Activated CD4-positive, alpha-beta T cell treated with anti-CD3 and anti-CD28 coated beads, Interleukin-2, Interleukin-4, amounts not matched to agents 100 ng/mL and 50 ng/mL, durations not matched to agents 16 hours and 8 hours (primary cell): ENCODE data around the gene TTC28.
"Not testable (repeated sequence)": the region's sequence is repeated elsewhere in the genome, so short reads cannot be mapped to it uniquely, and the experiment has no call there.

ENCODE experiments used
- DNase-seq: peaks from one replicate; pipeline ENCODE4 v3.0.0-alpha.2; 2020; ENCODE audit warnings: low spot score

Gene TTC28

DNA sequence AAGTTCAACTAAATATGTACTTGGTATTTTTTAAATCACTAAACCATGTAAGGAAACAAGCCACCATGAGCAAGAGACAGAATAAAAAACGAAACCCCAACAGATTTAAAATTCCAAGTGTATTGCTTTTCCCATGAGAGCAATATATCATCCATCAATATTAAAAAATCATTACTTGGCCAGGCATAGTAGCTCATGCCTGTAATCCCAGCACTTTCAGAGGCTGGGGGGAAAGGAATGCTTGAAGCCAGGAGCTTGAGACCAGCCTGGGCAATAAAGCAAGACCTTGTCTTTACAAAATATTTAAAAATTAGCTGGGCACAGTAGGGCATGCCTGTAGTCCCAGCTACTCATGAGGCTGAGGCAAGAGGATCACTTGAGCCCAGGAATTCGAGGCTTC lies 190.8 kb downstream of the TTC28 start:
- DNase-seq, result no peak

- DNase-seq, result no peak
These were observed 195.0 kb downstream of the TTC28 start for GRCh38 chr22:28484662-28485061.

DNA sequence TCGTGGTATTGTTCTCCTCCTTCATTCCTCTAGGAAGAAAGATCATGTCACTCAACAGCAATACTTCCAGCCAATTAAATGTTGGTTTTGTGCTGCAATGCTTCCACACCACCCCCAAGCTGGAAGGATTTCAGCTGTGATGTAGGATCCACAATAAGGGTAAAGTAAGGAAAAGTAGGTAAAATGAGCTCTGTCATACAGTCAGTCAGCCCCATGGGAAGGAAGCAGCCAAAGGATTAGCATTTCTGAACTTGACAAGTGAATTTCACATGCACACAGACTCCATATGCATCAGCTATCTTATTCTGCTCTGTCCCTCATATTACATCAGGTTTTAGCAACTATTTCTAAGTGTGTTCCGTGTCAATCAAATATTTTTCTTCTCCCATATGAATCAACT lies 197.9 kb downstream of the TTC28 start:
- DNase-seq, result no peak

- no peak for DNase-seq
These were observed 199.5 kb downstream of the TTC28 start for GRCh38 chr22:28480000-28480715.

DNA sequence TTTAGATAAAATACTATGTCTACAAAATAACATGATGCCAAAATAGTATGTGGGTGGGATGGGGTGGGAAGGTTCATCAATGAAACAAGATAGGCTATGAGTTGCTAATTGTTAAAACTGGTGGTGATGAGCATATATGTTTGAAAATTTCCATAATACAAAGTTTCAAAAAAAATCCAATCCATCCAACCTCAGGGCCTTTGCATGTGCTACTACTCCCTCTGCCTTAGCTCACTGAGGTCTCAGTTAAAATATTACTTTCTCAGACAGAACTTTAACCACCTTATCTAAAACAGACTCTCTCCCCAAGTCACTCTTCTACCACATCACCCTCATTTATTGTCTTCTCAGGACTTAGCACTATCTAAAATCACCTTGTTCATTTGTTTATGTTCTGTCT lies 201.1 kb downstream of the TTC28 start:
- DNase-seq, result no peak

DNA sequence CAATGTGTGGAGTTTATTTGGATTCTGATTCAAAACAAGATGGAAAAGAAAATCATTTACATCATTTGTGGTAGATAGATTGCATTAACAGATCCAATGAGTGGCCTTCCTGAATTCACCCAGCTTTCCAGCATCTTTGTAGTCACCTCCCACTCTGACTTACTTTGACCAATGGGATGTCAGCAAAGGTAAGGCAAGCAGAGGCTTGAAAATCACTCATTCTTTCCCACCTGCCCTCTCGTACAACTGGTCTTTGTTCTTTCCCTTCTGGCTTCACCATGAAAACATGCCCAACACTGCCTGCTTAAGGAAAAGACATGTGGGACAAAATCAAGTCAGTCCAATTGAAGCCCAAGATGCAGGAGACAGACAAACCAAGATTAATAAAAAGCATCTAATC lies 202.1 kb downstream of the TTC28 start:
- no peak for DNase-seq

DNA sequence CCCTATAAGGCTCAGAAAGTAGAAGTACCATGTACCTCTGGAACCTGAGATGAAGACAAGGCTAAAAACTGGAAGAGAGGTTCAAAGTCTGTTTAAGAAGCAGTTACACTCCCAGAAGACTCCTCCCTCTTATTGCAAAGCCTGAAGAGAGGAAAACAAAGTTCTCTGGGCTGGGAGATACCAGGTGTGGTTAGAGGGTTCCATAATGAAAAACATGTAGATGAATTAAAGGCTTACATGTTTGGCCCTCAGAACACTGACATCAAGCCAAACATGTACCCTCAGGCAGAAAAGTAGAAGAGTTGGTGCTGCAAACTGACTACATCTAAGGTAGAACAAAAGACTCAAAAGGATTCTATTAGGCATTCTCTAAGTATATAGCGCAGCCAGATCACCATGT lies 205.3 kb downstream of the TTC28 start:
- no peak for DNase-seq

DNA sequence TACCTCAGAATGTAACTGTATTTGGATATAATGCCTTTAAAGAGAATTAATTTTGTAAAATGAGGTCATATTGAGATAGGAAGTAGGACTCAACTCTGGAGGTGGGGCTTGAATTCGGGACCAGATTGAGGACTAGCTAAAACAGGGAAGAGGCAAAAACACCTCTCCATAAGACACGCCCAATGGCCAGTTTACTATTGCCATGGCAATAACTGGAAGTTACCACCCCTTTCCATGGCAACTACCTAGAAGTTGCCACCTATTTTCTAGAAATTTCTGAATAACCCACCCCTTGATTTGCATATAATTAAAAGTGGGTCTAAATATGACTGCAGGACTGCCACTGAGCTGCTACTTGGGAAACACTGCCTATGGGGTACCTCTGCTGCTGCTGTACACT lies 206.4 kb downstream of the TTC28 start:
- no peak for DNase-seq

GRCh38 chr22:28467055-28467454 lies 212.6 kb downstream of the TTC28 start:
- not testable (repeated sequence) for DNase-seq

- DNase-seq, result no peak
These were observed 213.2 kb downstream of the TTC28 start for GRCh38 chr22:28466399-28466798.

DNA sequence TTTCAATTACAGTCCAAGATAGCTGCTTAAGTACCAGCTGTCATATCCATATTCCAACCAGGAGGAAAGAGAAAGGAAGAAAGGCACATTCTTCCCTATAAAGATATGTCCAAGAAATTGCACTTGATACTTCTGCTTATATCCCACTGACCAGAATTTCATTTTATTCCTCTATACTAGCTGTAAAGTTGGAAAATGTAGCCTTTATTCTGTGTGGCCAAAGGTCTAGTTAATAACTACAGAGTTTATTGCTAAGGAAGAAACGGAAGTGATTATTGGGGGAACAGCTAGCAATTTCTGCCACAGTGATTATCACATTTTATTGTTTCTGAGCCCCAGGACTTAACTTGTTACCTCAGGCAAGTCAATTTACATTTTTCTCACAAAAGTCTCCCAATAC lies 213.8 kb downstream of the TTC28 start:
- DNase-seq, result no peak

DNA sequence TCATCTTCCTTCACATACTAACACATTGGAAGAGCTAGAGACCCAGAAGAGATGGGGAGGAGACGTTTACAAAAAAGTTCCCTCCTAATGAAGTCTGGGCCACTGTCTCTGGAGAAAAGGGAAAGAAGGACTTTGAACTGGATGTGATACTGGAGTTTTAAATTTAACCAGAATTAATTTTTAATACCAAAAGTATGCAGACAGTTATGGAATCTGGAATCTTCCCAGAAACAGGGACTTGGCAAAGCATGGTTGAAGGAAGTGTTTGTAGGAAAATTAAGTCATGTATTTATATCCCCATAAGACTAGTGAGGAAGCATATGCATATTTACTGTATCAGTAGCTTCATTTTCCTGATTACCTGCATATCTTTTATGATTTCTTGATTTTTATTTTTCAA lies 215.5 kb downstream of the TTC28 start:
- DNase-seq, result no peak

- DNase-seq, result not testable (repeated sequence)
These were observed 216.2 kb downstream of the TTC28 start for GRCh38 chr22:28463408-28463807.

DNA sequence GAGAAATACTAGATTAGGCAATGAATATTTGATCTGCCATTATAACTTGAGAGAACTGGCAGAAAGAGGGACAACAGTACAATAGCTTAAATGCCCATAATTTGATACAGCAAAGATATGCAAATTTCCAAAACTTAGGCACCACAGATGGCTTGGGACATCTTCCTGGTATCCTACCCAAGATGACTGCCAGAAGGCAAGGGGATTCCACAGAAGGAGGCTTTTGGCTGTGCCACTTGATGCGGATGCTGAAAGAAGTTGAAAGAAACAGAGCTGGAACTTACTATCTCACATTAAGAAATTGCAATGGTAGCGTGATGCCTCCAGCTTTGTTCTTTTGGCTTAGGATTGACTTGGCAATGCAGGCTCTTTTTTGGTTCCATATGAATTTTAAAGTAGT lies 216.7 kb downstream of the TTC28 start:
- no peak for DNase-seq

- DNase-seq, result no peak
These were observed 217.6 kb downstream of the TTC28 start for GRCh38 chr22:28462041-28462440.

DNA sequence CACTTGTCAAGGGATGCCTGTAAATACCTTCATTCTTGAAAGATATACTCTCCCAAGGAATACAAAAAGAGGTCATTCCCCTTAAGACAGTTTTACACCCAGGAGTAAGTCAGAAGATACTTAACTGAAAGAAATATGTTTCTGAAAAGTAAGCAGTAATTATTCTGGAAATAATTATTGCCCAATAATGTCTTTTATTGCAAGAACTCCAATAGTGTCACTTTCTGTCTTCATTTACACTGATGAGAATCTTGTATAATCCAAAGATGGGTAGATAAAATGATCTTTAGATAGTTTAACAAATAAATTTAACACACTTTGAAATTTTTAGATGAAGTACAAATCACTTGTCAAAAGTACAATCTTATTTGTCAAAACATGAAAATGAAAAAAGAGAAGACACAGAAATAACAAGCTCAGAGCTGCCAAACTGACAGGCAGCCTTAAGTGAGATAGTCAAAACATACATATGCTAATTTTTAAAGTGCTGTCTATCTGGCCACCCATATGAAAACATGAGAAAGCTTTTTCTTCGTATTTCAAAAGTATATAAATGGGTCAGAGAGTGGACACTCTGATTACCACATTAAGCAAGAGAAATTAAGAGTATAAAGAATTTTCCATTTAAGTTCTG lies 225.1 kb downstream of the TTC28 start:
- no peak for DNase-seq

- no peak for DNase-seq
These were observed 229.5 kb downstream of the TTC28 start for GRCh38 chr22:28450109-28450508.

- DNase-seq, result no peak
These were observed 230.6 kb downstream of the TTC28 start for GRCh38 chr22:28449041-28449440.

DNA sequence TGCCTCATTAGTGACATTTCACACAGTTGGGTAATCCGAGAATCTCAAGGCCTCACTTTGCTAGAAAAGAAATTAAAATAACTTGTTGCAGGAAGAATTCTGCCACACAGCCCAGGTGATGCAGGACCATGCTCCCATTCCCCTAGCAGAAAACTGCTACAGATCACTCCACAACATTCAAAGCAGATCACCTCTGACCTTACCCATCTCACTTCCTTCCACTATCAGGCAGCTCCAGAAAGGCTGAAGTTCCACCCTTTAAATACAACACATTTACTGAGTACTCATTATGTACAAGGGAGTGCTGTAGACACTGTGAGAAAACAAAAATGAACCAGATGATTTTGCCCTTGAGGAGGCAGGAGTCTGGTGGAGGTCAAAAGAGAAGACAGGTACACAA lies 231.0 kb downstream of the TTC28 start:
- DNase-seq, result no peak

DNA sequence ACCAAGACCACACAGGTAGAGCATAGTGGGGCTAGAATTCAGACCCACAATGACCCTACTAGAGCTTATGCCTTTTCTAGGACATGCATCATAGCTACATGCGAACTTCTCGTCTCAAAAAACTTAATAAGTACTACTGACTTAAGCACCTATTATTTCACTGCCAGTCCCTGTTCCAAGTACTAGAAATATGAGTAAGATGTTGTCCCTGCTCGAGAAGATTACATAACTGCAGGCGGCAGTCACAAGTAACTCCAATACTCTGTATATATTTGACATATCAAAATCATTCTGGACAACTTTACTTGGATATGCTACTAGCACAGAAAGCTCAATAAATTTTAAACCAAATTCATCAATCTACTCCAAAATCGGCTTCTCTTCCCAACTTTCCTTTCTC lies 235.0 kb downstream of the TTC28 start:
- DNase-seq, result no peak

DNA sequence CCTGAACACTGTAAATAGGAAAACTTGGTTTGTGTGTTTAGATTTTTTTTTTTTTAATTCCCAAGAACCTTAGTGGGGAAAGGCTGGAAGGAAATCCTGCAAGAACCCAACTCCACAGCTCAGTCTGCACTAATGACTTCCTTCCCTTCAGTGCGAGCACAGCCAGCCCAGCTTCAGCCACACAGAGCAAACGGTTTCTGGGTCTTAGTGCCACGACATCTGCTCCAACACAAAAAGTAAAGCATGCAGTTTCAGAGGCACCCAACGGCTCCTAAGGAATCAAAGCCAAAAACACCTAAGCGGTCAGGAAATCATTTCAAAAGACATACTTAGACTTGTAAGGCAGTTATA lies 236.1 kb downstream of the TTC28 start:
- peak; percentile 27 for DNase-seq

- DNase-seq, result peak; percentile 15
These were observed 236.7 kb downstream of the TTC28 start for GRCh38 chr22:28442711-28443525.

DNA sequence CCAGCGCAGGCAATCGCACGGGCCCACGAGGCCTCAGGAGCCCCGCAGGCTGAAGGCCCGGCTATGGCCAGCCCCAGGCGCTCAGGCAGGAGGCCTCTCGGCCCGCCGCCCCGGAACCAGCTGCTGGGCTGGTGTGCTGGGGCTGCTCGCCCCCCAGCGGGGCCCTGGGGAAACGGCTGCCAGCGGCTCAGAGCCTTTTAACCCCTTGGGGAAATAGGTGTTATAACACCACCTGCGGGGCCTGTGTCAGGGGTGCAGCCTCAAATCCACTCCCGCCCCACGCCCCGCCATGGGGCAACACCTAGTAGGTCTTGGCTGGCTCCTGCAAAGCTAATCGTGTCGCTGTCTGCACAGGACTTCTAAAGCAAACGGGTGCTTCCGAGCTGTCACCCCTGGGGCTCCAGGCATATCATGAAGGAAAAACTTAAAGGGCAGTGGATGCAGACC lies 237.4 kb downstream of the TTC28 start:
- DNase-seq, result peak; percentile 84
